GM03348 (cell line): Measurements from ENCODE around the gene AK9.
"Not testable (repeated sequence)": the region's sequence is repeated elsewhere in the genome, so short reads cannot be mapped to it uniquely, and the experiment has no call there.

Experiments used
- DNase-seq: peaks from one replicate; pipeline ENCODE4 v3.0.0; 2012; ENCODE audit warnings: low spot score

The AK9 gene

GRCh38 chr6:109625199-109625598 is 65.8 kb downstream of the AK9 start:
- DNase-seq = no peak

- DNase-seq = no peak
Observed at GRCh38 chr6:109623288-109623687, 67.7 kb downstream of the AK9 start.

GRCh38 chr6:109612268-109612667 is 78.7 kb downstream of the AK9 start:
- no peak for DNase-seq

GRCh38 chr6:109611502-109611901 is 79.5 kb downstream of the AK9 start:
- no peak for DNase-seq

- DNase-seq = peak; percentile 4
Observed at GRCh38 chr6:109610590-109610989, 80.4 kb downstream of the AK9 start.

- DNase-seq = no peak
Observed at GRCh38 chr6:109609737-109610136, 81.3 kb downstream of the AK9 start.

- DNase-seq = no peak
Observed at GRCh38 chr6:109606359-109606758, 84.6 kb downstream of the AK9 start.

- peak; percentile 56 for DNase-seq
Observed at GRCh38 chr6:109595998-109596397, 95.0 kb downstream of the AK9 start.

- no peak for DNase-seq
Observed at GRCh38 chr6:109580519-109580918, 110.5 kb downstream of the AK9 start.

- DNase-seq = no peak
Observed at GRCh38 chr6:109579361-109579760, 111.6 kb downstream of the AK9 start.

- not testable (repeated sequence) for DNase-seq
Observed at GRCh38 chr6:109569901-109570300, 121.1 kb downstream of the AK9 start.

GRCh38 chr6:109561844-109562243 is 129.2 kb downstream of the AK9 start:
- DNase-seq = no peak

GRCh38 chr6:109531446-109531845 is 159.6 kb downstream of the AK9 start:
- DNase-seq = no peak

GRCh38 chr6:109527989-109528388 is 163.0 kb downstream of the AK9 start:
- no peak for DNase-seq

- DNase-seq = peak; percentile 70
Observed at GRCh38 chr6:109526905-109527628, 163.9 kb downstream of the AK9 start.

- DNase-seq = no peak
Observed at GRCh38 chr6:109524129-109524528, 166.9 kb downstream of the AK9 start.

- peak; percentile 72 for DNase-seq
Observed at GRCh38 chr6:109523478-109523877, 167.5 kb downstream of the AK9 start.

GRCh38 chr6:109521080-109521479 is 169.9 kb downstream of the AK9 start:
- no peak for DNase-seq

GRCh38 chr6:109519647-109520046 is 171.4 kb downstream of the AK9 start:
- DNase-seq = not testable (repeated sequence)

GRCh38 chr6:109516929-109517328 is 174.1 kb downstream of the AK9 start:
- no peak for DNase-seq

GRCh38 chr6:109515781-109516409 is 175.1 kb downstream of the AK9 start:
- no peak for DNase-seq

GRCh38 chr6:109514946-109515345 is 176.1 kb downstream of the AK9 start:
- DNase-seq = no peak

GRCh38 chr6:109513571-109514071 is 177.4 kb downstream of the AK9 start:
- no peak for DNase-seq
